ENCODE results near the gene CX3CR1.

CX3CR1 gene

DNA sequence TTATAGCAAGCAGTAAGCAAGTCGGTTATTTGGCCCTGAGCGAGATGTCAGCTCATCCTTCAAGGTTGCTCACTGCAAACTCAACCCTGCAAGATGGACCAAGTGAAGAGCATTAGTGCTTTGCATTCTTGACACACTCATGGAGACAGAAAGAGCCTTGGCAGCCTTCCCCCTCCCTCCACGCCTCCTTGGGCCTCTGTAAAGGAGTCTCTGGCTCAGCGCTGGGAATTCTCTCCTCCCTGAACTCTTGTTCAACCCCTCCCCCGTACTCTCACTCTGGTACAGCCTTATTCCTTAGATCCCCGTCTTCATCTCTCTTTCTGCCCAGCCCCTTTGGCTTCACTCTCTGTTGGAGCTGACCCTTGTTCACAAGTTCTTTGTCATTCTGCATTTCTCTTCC is 2.2 kb upstream of the CX3CR1 start:
- Histone ChIP-seq H3K36me3 (ENCODE audit: low read length) (no peaks in the 10 kb centered on the region), H3F3A (ENCODE audit: insufficient read depth) (no peaks in the 10 kb centered on the region), H3K4me2 (ENCODE audit: low read depth, low read length, poor library complexity, severe bottlenecking) (no peak overlapping the region), H4K20me1 (ENCODE audit: low read depth, low read length) (no peaks in the 10 kb centered on the region), H3K9me2 (replicated peaks; ENCODE audit: insufficient read depth, low read length) (no peaks in the 10 kb centered on the region), H3K27me3 (ENCODE audit: low read length) (no peaks in the 10 kb centered on the region), H3K4me3 (ENCODE audit: insufficient read depth, low read length, poor library complexity, severe bottlenecking) (no peak overlapping the region), H3K79me2 (ENCODE audit: insufficient read depth, low read length) (no peaks in the 10 kb centered on the region), H2AFZ (ENCODE audit: low read depth, low read length, severe bottlenecking) (no peak overlapping the region), H3K9me3 (ENCODE audit: insufficient read depth, low read length) (no peaks in the 10 kb centered on the region), H3K9ac (ENCODE audit: low read length) (no peak overlapping the region), H3K27ac (ENCODE audit: low read depth, low read length) (no peak overlapping the region)
- TF ChIP-seq, protein P1, sequence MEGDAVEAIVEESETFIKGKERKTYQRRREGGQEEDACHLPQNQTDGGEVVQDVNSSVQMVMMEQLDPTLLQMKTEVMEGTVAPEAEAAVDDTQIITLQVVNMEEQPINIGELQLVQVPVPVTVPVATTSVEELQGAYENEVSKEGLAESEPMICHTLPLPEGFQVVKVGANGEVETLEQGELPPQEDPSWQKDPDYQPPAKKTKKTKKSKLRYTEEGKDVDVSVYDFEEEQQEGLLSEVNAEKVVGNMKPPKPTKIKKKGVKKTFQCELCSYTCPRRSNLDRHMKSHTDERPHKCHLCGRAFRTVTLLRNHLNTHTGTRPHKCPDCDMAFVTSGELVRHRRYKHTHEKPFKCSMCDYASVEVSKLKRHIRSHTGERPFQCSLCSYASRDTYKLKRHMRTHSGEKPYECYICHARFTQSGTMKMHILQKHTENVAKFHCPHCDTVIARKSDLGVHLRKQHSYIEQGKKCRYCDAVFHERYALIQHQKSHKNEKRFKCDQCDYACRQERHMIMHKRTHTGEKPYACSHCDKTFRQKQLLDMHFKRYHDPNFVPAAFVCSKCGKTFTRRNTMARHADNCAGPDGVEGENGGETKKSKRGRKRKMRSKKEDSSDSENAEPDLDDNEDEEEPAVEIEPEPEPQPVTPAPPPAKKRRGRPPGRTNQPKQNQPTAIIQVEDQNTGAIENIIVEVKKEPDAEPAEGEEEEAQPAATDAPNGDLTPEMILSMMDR (IDR thresholded peaks at IDR 0.05; ENCODE audit: insufficient read depth, low read length, poor library complexity, severe bottlenecking): no peak
- TF ChIP-seq EZH2phosphoT487 (conservative IDR thresholded peaks at IDR 0.05; ENCODE audit: low read length): no peak

DNA sequence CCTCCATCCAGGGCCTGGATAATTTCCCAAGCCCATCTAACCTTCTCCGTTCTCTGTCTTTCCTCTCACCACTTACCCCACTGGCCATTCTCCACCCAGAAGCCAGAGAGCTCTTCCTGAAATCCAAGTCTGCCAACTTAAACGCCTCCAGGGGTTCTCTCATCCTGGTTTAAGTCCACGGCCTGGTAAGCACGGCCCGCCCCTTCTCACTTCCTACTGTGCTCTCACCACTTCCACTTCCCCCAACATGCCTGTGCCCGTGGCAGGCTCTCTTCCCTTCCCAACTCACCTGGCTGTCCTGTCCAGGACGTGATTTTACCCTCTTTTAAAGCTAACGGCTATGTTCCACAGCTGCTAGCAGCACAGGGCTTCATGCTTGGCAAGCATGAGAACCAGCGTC is 1.7 kb upstream of the CX3CR1 start:
- no peak for TF ChIP-seq EZH2phosphoT487 (conservative IDR thresholded peaks at IDR 0.05; ENCODE audit: low read length)
- TF ChIP-seq, protein P1 (IDR thresholded peaks at IDR 0.05; ENCODE audit: insufficient read depth, low read length, poor library complexity, severe bottlenecking): no peak
- Histone ChIP-seq H3K36me3 (ENCODE audit: low read length) (no peaks in the 10 kb centered on the region), H3K27ac (ENCODE audit: low read depth, low read length) (no peak overlapping the region), H2AFZ (ENCODE audit: low read depth, low read length, severe bottlenecking) (no peak overlapping the region), H3K79me2 (ENCODE audit: insufficient read depth, low read length) (no peaks in the 10 kb centered on the region), H3K27me3 (ENCODE audit: low read length) (no peaks in the 10 kb centered on the region), H3F3A (ENCODE audit: insufficient read depth) (no peaks in the 10 kb centered on the region), H3K4me2 (ENCODE audit: low read depth, low read length, poor library complexity, severe bottlenecking) (no peak overlapping the region), H3K9me3 (ENCODE audit: insufficient read depth, low read length) (no peaks in the 10 kb centered on the region), H3K4me3 (ENCODE audit: insufficient read depth, low read length, poor library complexity, severe bottlenecking) (no peak overlapping the region), H3K9me2 (replicated peaks; ENCODE audit: insufficient read depth, low read length) (no peaks in the 10 kb centered on the region), H4K20me1 (ENCODE audit: low read depth, low read length) (no peaks in the 10 kb centered on the region), H3K9ac (ENCODE audit: low read length) (no peak overlapping the region)

DNA sequence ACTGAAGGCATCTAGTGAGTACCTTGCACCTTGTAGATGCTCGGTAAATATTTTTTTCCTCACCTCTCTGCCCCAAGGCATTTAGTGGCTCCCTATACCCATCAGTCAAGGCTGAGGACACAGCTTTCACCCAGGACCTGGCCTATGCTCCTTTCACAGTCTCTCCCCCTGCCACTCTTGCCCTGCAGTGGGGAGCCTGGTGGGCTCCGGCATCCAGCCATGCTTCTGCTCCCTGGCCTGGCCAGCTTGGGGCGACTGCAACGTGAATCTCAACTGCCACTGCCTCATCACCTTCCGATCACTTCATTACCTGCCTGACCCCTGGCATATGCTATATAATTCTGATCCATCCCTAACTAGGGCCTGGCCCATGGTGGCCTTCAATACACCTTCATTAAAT is 735 bp upstream of the CX3CR1 start:
- no peak overlapping the region for H3K4me3 ChIP-seq (ENCODE audit: insufficient read depth, low read length, poor library complexity, severe bottlenecking)
- H3K79me2 ChIP-seq (ENCODE audit: insufficient read depth, low read length): no peaks in the 10 kb centered on the region
- no peak for TF ChIP-seq EZH2phosphoT487 (conservative IDR thresholded peaks at IDR 0.05; ENCODE audit: low read length)
- TF ChIP-seq, protein P1 (IDR thresholded peaks at IDR 0.05; ENCODE audit: insufficient read depth, low read length, poor library complexity, severe bottlenecking): no peak
- no peaks in the 10 kb centered on the region for H4K20me1 ChIP-seq (ENCODE audit: low read depth, low read length)
- no peaks in the 10 kb centered on the region for H3F3A ChIP-seq (ENCODE audit: insufficient read depth)
- H3K36me3 ChIP-seq (ENCODE audit: low read length): no peaks in the 10 kb centered on the region
- no peak overlapping the region for H3K27ac ChIP-seq (ENCODE audit: low read depth, low read length)
- no peak overlapping the region for H3K9ac ChIP-seq (ENCODE audit: low read length)
- no peak overlapping the region for H3K4me2 ChIP-seq (ENCODE audit: low read depth, low read length, poor library complexity, severe bottlenecking)
- H3K9me3 ChIP-seq (ENCODE audit: insufficient read depth, low read length): no peaks in the 10 kb centered on the region
- H3K9me2 ChIP-seq (replicated peaks; ENCODE audit: insufficient read depth, low read length): no peaks in the 10 kb centered on the region
- H2AFZ ChIP-seq (ENCODE audit: low read depth, low read length, severe bottlenecking): no peak overlapping the region
- no peaks in the 10 kb centered on the region for H3K27me3 ChIP-seq (ENCODE audit: low read length)

DNA sequence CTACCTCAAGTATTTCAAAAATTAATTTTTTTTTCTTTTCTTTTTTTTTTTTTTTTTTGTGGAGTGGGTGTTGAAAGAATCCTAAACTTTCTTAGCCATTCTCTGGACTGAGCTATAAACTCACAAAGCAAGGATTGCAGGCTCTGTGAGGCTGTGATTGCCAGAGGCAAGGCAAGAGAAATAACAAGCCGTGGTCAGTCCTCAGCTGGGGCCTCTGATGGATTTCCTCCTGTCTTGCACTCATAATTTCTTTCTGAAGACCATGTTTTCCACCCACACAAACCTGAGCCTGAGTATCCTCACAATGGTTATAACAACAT is 1.3 kb downstream of the CX3CR1 start:
- H3K4me2 ChIP-seq (ENCODE audit: low read depth, low read length, poor library complexity, severe bottlenecking): no peak overlapping the region
- H3K36me3 ChIP-seq (ENCODE audit: low read length): no peaks in the 10 kb centered on the region
- H3K27ac ChIP-seq (ENCODE audit: low read depth, low read length): no peak overlapping the region
- no peaks in the 10 kb centered on the region for H3K27me3 ChIP-seq (ENCODE audit: low read length)
- H3K9me2 ChIP-seq (replicated peaks; ENCODE audit: insufficient read depth, low read length): no peaks in the 10 kb centered on the region
- H3K9me3 ChIP-seq (ENCODE audit: insufficient read depth, low read length): no peaks in the 10 kb centered on the region
- H3K79me2 ChIP-seq (ENCODE audit: insufficient read depth, low read length): no peaks in the 10 kb centered on the region
- no peak overlapping the region for H3K4me3 ChIP-seq (ENCODE audit: insufficient read depth, low read length, poor library complexity, severe bottlenecking)
- H4K20me1 ChIP-seq (ENCODE audit: low read depth, low read length): no peaks in the 10 kb centered on the region
- no peaks in the 10 kb centered on the region for H3F3A ChIP-seq (ENCODE audit: insufficient read depth)
- H2AFZ ChIP-seq (ENCODE audit: low read depth, low read length, severe bottlenecking): no peak overlapping the region
- H3K9ac ChIP-seq (ENCODE audit: low read length): no peak overlapping the region
- TF ChIP-seq EZH2phosphoT487 (conservative IDR thresholded peaks at IDR 0.05; ENCODE audit: low read length): no peak
- TF ChIP-seq, protein P1 (IDR thresholded peaks at IDR 0.05; ENCODE audit: insufficient read depth, low read length, poor library complexity, severe bottlenecking): no peak

All from SU-DHL-6 (cell line).